Stimulated activated CD8-positive, alpha-beta memory T cell treated with anti-CD3 and anti-CD28 coated beads, Interleukin-12 subunit alpha, Interleukin-12 subunit beta, amount 100 ng/mL, for 1 hour (primary cell): ENCODE results near the gene LZTS3.
"Not testable (repeated sequence)": the region's sequence is repeated elsewhere in the genome, so short reads cannot be mapped to it uniquely, and the experiment has no call there.

Source experiments
- DNase-seq: peaks from one replicate; pipeline ENCODE4 v3.0.0-alpha.2; 2020; ENCODE audit warnings: low read depth

LZTS3 gene

DNA sequence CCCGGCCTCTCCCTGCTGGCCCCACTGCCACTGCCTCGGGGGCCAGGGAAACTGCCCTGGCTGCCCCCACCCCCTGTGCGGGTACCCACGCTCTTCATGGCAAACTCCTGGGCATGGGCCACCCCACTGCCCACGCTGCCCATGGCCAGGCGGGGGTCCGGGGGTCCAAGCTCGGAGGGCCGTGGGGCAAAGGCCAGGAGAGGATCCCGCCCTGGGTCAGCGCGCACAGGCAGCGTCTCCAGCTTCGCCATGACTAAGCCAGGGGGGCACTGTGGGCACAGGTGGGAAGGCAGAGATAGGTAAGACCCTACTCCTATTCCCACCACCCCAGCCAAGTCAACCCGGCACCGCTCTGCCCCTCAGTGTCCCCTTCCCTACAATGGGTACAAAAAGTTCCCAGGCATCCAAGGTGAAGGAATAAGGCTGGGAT, 6.4 kb downstream of the LZTS3 start:
- no peak for DNase-seq

GRCh38 chr20:3166338-3166912, 6.9 kb downstream of the LZTS3 start:
- no peak for DNase-seq

- DNase-seq = no peak
Measured at GRCh38 chr20:3165473-3166337, 7.6 kb downstream of the LZTS3 start.

DNA sequence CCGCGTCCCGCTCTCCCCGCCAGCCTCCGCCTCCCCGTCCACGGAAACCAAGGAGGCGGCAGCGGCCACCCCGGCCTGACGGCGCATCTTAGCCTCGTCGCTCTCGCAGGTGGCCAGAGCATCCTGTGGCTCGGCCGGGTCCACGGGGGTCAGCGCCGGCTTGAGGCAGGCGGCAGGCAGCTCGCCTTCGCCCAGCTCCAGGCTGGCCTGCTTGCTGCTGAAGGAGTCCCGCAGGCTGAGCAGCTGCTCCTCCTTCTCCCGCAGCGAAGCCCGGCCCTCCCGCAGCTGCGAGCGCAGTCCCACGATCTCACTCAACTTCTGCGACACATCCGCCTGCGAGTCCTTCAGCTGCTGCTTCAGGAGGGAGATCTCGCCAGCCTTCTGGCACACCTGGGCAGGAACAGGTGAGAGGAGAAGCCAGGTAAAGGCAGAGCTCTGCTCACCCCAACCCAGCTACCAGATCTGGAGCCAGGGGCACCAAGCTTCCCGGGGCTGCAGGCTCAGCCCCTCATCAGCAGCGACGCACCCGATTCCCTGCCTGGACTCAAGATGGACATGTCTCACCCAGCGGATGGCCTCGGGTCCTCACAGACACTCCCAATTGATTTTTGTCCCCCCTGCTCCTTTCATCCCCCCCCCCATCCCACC, 8.5 kb downstream of the LZTS3 start:
- DNase-seq = no peak

GRCh38 chr20:3164043-3164762, 9.1 kb downstream of the LZTS3 start:
- no peak for DNase-seq

GRCh38 chr20:3163099-3164042, 10.0 kb downstream of the LZTS3 start:
- DNase-seq = no peak

DNA sequence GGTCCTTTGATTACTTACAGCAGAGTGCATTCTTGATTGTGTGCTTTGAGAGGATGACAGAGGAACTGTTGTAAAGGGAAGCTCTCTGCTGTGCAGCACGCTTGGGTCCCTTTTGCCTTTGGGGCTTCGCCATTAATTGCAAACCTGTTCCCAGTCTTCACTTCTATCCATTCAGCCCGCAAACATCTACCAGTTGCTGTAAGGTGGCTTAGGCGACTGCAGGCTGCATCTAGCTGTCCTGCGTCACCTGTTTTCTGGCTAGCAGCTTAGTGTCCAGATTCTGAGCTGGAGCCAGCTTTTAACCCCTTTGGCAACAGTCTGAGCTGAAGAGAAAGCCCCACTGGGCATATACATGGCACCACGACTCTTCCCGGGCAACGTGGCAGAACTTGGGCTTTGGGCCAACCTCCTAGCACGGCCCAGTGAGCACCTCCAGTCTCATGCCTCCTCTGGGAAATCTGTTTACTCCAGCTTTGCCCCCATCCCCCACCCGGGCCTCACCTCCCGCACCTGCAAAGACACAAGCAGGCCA, 11.2 kb downstream of the LZTS3 start:
- no peak for DNase-seq

DNA sequence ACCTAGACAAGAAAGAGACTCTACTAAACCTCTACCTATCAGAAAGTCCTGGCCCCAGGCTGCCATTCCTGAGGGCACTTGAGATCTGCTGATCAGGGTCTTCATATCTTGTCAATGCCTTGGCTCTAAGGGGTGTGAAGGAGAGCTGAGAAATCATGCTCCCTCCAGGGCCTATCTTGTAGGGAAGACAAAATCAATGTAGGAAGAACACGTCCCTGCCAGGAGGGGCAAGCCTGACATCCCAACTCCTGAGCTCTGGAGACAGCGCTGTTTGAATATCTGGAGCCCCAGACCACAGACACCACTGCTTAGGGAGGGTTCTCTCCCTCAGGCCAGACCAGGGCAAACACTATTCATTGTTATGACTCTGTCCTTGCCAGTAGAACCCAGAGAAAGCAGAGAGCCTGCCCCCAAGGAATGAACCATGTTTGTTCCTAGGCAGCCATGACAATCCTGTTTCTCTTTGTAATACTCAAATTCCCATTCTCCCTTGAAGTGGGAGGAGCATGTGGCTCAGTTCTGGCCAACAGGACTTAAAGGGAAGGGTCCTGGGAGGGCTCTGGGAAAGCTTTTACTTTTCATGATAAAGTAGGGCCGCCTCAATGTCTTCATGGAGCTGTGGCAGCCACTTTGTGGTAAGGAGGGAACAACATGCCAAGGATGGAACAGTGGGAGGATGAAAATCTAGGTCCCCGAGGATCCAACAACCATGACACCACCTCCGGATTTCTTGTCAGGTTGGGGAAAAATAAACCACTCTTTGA, 11.9 kb downstream of the LZTS3 start:
- DNase-seq = no peak

DNA sequence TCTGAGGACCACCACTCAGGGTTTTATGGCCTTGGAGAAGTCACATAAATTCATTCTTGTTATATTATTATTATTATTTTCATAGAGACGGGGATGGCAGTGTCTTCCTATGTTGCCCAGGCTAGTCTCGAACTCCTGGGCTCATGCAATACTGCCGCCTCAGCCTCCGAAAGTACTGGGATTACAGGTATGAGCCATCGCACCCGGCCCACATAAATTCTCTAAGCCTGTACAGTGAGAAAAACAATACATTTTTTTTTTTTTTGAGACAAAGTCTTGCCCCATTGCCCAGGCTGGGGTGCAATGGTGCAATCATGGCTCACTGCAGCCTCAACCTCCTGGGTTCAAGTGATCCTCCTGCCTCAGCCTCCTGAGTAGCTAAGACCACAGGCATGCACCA, 12.9 kb downstream of the LZTS3 start:
- DNase-seq = no peak

DNA sequence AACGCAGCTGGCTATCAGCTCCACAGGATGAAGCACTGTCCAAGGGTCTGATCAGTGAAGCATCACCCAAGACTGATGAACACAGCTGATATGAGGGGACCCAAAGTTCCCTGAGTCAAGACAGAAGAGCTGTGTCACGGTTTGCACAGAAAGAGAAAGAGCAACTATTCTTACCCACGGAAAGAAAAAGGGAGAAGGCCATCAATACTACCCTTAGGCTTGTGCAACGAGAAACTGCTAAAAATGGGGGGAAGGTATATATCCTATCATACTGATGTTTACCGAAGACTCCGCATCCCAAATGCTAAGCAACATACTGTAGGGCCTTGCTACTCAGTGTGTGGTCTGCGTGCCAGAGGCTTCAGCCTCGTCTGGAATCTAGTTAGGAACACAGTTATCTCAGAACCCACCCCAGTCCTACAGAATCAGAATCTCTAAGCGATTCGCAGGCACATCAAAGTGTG, 14.3 kb downstream of the LZTS3 start:
- no peak for DNase-seq

DNA sequence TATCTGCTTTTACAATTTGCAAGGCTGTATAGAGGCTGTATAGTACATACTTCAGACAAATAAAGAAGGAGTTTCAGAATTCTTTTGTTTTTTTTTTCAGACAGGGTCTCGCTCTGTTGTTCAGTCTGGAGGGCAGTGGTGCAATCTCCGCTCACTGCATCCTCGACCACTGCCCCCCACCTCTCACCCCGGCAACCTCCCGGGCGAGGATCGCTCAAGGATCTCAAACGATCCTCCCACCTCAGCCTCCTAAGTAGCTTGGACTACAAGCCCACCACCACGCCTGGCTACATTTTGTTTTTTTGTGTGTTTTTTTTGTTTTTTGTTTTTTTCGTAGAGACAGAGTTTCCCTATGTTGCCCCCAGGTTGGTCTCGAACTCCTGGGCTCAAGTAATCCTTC, 15.5 kb downstream of the LZTS3 start:
- no peak for DNase-seq

DNA sequence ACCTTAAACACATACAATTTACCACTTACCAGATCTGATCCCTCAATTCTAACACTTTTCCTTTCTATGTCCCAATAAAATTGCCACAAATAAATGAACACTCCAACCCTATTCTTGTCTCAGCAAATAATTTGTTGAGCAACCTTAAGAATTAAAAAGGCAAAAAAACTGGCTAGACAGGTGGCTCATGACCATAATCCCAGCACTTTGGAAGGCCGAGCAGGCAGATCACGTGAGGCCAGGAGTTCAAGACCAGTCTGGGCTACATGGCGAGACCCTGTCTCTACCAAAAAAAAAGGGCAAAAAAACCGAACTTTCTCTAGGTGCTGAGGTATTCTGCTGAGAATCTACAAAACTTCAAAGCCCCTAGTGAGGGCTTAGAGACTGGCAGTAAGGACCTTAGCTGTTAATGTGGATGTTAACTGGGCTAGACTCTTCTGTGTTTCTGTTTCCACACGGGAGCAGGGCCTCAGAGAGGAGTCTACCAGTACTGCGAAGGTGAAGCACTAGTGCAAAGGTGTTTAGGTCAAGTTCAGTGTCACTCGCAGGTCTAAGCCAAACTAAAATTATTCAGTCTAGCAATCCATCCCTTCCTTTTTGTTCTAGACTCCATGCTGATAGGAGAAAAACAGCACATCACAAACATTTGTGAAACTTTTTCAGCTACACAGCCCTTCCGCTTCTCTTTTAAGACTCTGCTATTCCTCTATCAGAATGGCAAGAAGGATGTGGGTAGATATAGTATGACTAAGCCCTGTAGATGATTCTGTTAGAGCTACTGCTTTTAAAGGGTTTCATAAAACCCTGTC, 16.3 kb downstream of the LZTS3 start:
- DNase-seq = no peak

- not testable (repeated sequence) for DNase-seq
Measured at GRCh38 chr20:3152057-3152644, 21.2 kb downstream of the LZTS3 start.

DNA sequence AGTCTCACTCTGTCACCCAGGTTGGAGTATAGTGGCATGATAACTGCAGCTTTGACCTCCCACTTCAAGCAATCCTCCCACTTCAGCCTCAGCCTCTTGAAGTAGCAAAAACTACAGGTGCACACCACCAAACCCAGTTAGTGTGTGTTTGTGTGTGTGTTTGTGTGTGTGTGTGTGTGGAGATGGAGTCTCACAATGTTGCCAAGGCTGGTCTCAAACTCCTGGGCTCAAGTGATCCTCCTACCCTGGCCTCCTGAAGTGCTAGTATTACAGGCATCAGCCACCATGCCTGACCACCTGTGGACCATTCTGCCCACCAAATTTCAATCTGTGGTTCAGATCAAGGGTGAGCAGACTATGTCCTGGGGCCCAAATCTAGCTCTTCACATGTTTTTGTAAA, 22.4 kb downstream of the LZTS3 start:
- DNase-seq = no peak

DNA sequence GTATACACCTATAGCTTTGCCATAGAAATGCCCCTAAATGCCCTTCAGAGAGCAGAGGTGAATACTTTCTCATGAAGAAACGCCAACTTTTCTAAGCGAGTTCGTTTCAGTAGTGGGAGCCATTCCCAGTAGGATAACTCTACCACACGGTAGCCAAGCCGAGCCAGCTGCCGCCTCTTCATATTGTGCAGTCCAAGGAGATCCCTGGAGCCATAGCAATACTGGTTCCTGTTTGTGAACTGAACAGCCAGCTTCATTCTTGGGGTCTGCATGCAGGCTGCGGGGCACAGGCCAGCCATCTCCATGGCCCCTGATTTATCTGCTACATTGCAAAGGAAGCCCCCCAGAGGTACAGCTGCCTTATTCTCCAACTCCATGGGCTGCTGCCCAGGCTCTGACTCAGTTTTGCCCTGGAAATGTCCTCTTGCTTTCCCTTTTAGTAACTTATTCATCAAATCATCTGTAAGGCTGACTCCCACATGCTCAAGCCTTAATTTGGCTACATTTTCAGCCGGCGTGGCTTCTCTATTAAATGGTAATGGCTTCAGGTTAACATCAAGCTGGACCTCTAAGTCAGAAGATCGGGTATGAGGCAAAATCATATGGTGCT, 26.5 kb downstream of the LZTS3 start:
- no peak for DNase-seq

DNA sequence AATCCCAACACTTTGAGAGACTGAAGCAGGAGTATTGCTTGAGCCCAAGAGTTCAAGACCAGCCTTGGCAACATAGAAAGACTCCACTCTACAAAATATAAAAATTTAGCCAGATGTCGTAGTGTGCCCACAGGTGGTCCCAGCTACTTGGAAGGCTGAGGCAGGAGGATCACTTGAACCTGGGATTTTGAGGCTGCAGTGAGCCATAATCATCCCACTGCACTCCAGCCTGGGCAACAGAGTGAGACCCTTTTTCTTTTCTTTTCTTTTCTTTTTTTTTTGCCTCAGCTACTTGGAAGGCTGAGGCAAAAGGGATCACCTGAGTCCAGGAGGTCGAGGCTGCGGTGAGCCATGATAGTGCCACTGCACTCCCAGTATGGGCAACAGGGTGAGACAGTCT, 31.6 kb downstream of the LZTS3 start:
- no peak for DNase-seq

DNA sequence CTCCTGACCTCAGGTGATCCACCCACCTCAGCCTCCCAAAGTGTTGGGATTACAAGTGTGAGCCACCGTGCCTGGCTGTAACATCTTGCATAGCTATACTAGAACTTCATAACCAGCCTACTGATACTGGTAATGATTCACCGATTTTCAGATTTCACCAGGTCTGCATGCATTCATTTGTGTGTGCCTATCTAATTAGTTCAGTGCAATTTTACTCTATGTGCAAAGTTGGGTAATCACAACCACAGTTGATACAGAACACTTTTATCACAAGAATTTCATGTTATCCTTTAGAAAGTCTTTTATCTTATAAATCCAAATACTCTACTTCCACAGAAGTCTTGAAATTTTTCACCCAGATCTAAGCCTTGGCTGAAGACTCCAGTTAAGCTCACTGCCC, 35.9 kb downstream of the LZTS3 start:
- no peak for DNase-seq

- no peak for DNase-seq
Measured at GRCh38 chr20:3135507-3136070, 37.8 kb downstream of the LZTS3 start.
